GM18519 (cell line): ENCODE measurements around the gene CCER1.
"Not testable (repeated sequence)": the region's sequence is repeated elsewhere in the genome, so short reads cannot be mapped to it uniquely, and the experiment has no call there.

ENCODE experiments used
- ATAC-seq: cut with Tn5 transposase; IDR thresholded peaks from one replicate; pipeline ENCODE4 v1.9.1; 2021; ENCODE audit warnings: mild to moderate bottlenecking, moderate library complexity; ENCODE audit not compliant: unreplicated experiment, low FRiP score

CCER1 gene, protein sequence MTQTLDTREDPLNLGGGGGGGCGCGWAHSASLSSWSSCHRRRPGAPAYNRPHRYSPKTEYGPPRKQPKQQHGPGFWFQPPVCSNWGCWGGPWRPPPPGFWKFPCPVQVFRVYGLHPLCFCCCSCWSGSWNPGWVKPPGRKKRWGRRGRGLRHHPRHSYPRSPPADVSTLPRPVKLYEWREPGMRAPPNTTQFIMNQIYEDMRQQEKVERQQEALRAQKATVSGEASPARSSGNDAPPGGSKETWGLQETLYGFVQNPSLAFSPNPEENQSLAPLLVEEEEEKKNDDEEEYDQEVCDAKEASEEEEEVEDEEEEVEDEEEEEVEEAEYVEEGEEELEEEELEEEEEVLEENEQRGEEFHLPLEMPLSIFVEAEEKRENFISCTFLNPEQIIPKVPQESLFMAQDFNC

DNA sequence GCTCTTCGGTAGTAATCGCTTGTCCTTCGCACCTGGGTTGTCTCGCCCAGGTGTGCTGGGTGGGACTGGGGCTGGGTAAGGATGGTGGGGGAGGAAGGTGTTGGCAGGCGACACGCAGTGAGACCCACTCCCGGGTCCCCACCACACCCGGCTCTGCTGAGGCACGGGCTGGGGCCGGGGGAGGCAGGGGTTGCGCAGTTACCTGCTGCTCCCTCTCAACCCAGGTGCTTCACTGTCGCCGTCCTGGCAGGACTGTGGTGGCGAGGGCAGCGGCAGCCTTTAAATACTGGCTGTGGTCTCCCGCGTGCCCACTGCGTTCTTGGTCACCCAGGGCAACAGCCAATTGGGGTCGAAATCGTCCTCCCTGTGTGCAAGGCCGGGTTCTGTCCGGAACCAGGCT is at the start of gene CCER1:
Gene CCER1, minus strand, starts transcription at position 256 of the 400 bp plus-strand sequence. CDS start 434 bp downstream, outside the sequence.
- no peak for ATAC-seq

DNA sequence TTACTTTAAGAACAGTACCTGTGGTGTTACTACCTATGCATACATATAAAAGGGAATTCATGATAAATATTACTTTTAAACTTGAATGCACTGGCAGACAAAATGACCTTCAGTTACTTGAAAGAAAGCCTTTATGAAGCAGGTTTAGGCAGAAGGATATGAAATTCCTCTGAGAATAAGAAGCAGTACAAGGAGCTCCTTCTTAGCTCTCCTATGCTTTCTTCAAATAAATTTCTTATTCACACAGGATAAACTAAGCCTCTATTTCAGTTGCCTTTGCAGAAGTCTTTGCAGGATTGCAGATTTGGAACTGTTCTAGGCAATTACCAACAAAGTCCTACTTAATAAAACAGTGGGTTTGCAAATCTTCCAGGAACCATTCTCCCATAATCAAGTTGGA is 48.8 kb upstream of the CCER1 start:
- no peak for ATAC-seq

DNA sequence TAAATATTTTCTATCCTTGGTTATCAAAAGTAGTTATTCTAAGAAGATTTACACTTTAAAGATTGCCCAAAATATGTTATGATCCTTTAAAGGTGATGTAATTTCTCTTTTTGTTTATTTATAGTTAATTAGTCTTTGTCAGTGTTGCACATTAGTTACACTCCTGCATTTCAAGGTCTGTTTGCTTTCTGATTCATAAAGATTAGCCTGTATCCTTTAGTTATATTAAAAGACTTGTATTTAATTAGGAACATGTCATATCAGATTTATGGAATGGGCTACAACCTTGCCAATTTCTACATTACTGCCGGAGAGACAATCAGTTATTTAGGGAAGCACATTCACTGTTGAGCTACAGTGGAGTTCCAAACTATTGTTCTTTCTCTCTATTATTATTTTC is 46.3 kb upstream of the CCER1 start:
- no peak for ATAC-seq

DNA sequence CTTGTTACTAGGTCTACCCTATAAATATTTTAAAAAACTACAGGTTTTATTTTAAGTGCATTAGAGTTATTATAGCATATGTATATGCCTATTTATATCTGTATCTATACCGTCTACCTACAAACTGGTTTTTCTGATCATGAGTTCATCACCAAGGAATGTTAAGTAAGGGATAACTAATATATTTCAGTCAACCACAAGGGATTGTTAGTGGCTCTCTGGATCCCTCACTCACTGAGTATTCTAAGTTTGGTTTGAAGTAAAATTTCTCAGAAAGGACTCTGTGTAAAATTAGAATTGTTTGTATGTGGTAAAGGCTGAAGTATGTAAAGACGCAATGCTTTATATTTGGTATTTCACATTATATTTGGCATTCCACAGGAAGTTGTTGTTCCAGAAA is 45.0 kb upstream of the CCER1 start:
- ATAC-seq, result no peak

DNA sequence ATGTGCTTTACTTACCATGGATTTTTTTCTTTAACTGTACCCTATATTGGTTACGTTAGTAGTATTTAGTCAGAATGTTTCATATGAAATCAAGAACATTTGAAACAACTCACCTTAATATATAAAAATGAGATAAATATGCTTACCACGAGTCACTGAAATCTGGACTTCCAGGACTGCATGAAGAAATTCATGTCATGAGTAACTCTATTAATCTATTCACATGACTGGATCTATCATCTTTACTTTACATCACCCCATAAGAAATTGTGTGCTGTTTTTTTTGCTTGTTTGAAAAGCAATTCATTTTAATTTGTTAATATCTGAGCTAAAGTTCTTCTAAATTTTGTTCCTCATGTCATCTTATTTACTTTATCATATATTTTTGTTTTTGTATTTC is 44.6 kb upstream of the CCER1 start:
- ATAC-seq, result no peak

DNA sequence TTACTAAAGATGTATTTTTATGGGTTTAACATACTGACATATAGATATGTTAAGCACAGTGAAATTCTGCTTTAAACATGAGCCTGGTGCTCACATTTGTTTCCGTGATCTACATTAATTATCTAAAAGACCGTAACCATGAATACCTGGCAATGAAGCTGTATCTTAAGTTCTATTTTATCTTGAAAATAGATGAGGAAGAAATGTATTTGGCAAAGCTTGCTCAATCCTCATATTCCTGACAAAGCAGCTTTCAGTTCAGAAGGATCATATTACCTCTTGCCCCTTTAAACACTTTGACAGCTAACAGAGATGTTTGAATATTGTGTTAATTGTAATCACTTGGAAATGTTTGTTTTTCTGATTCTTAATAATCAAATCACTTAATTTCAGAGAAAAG is 40.0 kb upstream of the CCER1 start:
- no peak for ATAC-seq

DNA sequence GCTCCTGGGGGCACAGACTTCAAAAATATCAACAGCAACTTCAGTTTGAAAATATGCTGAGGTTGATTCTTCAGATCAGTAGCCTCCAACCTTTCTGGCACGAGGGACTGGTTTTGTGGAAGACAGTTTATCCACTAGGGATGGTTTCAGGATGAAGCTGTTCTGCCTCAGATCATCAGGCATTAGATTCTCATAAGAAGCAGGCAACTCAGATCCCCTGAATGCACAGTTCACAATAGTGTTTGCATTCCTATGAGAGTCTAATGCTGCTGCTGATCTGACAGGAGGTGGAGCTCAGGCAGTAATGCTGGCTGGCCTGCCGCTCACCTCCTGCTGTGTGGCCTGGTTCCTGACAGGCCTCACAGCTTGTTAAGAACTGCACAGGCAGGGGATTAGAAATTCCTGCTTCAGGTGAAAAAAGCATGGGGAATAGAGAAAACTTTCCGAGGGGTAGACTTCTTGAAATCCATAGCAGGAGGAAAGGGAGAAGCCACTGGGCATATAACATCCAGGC is 37.0 kb upstream of the CCER1 start:
- no peak for ATAC-seq

DNA sequence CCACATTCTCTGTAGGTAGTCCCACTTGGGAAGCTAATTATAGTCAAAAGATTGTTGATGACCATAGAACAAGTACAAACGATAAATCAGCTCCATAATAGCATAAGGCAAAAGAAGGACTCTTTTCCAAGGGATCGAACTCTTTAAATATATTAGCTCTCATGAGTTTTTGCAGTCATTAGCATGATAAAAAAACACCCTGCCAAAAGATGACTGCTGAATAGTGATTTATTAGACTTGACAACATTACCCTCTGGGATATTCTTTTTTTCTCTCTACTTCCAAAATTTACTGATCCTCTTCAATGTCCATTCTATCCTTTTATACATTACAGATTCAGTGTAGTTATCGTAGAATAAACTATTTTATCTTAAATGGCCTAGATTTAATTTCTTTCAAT is 35.6 kb upstream of the CCER1 start:
- no peak for ATAC-seq

DNA sequence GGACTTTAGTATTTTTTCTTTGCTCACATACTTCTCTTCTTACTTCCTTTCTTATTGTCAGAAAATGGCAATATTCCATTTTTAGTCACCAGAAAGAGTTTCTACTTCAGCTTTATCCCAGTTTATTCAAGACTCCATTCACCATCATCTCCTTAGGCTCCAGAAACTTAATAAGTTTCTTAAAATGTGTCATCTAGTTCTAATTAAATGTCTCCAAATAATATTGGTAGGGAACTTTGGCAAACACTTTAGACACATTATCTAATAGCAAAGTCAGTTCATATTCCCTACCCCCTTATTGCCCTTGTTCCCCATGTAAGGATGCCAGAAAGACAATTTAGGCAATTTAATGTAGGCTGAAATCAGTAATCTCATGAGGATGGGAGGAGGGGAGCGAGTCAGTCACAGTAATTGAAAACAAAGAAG is 34.7 kb upstream of the CCER1 start:
- no peak for ATAC-seq

DNA sequence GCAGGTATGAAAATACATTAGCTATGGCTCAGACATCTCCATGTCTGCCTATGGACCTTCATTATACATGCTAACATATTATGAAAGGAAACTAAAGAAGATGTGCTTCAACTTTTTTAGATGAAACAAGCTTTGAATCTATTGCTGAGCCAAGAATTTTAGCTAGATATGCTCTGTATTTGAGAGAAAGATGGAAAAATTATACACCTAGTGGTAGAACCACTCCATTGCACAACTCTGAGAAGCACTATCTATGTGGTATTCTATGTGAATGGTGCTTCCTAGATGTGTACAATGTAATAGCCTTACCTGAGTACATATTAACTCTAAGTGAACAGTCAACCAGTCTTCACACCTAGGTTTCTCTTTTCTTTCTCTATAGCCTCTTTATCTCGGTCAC is 32.5 kb upstream of the CCER1 start:
- peak; percentile 80 for ATAC-seq

DNA sequence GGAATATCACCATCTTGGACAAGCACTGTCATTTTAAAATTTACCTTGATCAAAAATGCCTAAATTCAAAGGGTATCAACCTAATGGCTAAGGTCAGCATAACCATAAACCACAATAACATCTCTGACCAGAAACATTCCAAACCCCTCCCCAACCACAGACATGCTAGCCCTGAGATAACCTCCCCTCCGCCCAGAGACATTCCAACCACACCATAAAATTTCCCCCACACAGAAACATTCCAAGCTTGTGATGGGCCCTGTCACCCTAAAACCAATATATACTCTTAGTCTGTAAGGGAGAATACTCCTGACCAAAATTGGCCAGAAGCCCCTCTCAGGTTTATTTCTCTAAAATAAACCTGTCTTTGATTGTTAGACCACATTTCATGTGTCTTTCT is 32.1 kb upstream of the CCER1 start:
- ATAC-seq, result no peak

DNA sequence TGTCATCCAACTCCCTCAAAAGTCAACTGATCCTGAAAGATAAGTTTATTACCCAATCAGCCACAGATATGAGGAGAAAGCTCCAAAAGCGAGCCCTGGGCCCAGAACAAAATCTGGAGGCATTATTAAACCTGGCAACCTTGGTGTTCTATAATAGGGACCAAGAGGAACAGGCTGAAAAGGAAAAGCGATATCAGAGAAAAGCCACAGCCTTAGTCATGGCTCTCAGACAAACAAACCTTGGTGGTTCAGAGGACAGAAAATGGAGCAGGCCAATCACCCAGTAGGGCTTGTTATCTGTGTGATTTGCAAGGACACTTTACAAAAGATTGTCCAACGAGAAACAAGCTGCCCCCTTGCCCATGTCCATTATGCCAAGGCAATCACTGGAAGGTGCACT is 30.4 kb upstream of the CCER1 start:
- not testable (repeated sequence) for ATAC-seq

DNA sequence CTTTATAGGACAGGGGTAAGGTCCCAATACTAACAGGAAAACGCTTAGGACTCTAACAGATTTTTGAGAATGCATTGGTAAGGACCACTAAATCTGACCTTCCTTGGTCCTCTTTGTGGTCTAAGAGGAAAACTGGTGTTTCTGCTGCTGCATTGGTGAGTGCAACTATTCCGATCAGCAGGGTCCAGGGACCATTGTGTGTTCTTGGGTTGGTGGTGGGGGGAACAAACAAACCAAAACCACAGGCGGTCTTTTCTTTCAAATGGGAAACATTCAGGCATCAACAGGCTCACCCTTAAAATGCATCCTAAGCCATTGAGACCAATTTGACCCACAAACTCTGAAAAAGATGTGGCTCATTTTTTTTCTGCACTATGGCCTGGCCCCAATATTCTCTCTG is 29.1 kb upstream of the CCER1 start:
- no peak for ATAC-seq

DNA sequence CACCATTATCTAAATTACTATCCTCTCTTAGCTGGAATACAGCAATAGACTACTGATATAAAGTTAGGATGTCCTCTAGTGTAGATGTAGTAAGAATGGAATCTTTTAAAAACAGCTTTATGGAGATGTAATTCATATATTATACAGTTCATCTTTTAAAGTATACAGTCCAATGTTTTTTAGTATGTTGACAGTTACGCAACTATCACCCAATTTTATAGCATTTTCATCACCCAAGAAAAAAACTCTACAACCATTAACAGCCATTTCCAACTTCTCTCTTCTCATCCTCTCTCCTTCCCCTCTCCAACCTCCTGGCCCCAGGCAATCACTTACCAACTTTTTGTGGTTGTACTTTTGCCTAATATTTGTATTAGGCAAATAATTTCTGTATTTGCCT is 27.2 kb upstream of the CCER1 start:
- ATAC-seq, result no peak

DNA sequence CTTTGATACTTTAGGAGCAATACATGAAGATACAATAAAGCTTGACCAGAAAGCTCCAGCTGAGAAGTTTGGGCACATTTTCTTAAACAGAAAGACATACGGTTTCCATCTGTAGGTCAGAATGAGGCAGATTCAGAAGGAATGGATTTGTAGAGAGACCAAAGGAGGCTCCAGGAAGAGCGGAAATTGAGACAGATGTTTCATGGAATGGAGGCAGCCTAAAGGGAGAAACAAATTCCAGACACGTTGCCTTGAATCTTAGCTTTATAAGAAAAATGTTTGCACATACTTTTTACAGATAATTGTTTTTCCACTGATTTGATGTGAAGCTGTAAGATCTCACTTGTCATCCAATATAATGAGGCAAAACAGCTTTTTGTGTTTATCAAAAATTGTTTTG is 25.0 kb upstream of the CCER1 start:
- no peak for ATAC-seq

DNA sequence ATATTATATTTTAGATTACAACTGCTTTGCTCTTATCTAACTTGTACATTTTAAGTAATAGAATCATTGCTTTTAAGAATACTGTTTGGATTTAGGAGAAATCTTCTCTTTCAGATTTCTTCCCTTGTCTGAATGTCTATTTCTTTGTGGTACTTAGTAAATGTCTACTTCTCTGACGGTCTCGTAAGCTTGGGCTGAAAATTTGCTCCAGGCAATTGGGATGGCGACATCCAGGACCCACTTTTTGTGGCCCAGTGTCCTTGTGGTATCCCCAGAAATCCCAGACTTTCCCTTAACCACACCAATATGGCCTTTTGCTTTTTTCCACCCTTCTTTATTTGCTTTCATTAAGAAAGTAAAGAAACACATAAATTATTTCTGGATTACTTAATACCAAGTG is 24.0 kb upstream of the CCER1 start:
- no peak for ATAC-seq

DNA sequence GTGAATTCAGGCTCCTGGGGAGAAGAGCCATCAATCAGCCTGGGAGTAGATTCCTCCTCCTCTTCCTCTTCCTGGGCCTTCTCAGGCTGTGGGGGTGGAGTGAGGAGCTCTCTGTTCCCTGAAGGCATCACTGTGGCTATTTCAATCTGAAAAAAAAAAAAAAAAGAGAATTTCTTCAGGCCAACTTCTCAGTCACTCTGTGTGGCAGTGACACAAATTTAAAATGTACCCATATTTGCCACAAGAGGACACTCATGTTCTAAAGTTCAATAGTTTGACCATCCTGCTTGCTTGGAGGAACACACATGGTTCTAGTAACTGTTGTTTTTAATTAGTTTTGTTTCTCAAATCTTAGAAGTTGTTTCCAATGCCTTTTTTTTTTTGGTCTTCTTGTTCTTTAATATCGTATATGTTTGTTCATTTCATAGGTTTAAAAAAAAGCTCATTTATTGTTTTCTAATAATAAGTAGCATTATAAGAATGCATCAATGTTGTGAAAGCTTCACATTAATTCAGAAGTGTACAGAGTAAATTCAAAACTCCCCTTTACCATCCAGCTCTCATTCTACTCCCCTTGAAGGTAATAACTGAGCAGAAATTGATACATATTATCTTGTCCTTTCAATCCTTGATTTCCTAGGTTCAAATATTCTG is 23.3 kb upstream of the CCER1 start:
- peak; percentile 88 for ATAC-seq

DNA sequence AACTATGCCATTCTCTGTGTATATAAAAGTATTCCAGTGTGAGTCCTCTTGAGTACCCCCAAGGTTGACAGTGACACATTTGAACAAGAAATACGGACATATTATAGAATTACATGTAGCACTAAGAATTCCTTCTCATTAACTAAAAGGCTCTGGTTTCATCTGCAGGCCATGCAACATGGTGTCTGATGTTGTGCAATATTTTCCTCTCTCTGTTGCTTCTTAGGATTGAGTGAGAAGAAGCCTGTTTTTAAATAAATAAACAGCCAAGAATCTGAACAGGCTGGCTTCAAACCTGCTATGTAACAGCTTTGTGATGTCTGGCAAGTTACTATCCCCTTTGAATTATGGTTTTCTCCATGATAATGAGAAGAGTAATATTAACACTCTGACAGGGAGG is 22.2 kb upstream of the CCER1 start:
- no peak for ATAC-seq

DNA sequence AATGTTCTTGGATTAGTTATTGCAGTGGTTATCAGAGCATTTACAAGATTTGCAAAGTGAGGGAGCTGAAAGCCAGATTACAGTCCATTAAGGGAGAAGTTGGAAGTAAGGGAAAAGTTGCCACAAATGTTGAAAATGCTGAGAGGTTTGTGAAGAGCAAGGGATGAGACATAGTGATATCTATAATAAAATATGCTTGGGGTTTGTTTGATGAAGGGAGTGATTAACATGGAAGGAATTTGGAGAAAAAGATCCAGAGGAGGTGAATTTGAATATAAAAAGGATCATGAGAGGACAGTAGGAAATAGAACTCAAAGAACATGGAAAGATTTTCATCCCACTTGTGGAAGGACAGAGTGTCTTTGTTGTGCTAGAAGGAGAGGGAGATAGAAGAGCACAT is 19.3 kb upstream of the CCER1 start:
- no peak for ATAC-seq

DNA sequence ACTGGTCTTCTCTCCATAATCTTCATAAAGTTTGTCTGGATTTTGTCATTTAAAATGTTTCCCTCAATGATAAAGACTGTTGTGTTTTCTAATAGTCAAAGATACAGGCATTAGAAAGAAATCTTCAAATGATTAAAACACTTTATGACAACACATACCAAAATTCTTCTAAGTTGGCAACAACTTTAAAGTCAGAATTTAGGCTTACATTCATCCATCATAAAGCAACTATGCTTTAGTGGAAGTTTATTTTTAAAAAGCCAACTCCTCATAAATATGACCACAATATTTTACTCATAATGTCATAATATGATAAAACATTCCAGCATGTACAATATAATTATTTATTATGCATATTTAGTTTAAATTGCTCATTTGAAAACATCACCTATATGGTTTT is 17.2 kb upstream of the CCER1 start:
- ATAC-seq, result no peak

DNA sequence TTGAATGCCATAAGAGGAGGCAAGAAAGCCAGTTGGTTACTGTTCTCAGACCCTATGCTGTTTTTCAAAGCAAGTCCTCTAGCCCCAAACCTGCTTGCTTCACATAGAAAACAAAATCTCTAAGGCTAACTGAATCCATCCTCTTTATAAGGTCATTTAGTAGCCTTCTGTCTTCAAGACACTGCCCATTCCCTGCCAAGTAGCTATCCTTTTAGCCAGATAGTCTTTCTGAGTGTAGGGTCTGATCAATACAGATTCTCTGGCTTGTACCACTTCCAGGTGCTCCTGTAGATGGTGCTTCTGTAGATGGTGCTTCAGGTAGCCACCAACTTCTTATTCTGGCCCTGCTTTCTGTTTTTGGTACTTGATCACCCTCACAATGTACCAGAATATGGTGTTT is 15.9 kb upstream of the CCER1 start:
- ATAC-seq, result no peak

DNA sequence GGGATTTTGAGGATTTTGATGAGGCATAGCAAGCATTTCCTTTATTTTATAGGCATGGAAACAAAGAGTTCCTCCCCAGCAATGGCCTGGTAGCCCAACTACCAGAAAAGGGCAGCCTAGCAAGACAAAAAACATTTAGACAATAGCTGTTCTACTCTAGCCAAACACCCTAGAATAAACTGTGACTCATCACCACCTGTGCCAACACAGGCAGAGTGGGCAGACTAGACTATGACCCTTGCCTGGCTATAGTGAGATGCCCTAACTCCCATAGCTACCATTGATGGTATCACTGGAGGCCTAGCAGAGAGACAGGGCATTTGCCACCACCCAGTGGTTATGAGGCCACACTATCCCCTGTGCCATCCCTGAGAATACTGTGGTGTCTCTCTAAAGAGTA is 15.5 kb upstream of the CCER1 start:
- ATAC-seq, result no peak
